H9 (cell line): ENCODE data around the gene PRRT2. TPM values are rescaled to one million over a fixed set of nuclear protein-coding genes. Genes with fewer than 3 reads are reported as not detected.

Experiments
- DNase-seq: peaks from one replicate; pipeline ENCODE4 v3.0.0-alpha.2; 2017
- H2AFZ ChIP-seq: one replicate; pipeline ENCODE4 v1.6.1; 2013; ENCODE audit warnings: mild to moderate bottlenecking, low read length, control low read depth, moderate library complexity
- H2AK5ac ChIP-seq: 2 replicates; pipeline ENCODE4 v1.6.1; 2013; ENCODE audit warnings: low read length, control low read depth, mixed read lengths; ENCODE audit not compliant: insufficient read length
- H2BK120ac ChIP-seq: one replicate; pipeline ENCODE4 v1.6.1; 2013; ENCODE audit warnings: low read depth, mild to moderate bottlenecking, low read length, control low read depth, inconsistent platforms; ENCODE audit not compliant: poor library complexity, severe bottlenecking
- H2BK12ac ChIP-seq: 2 replicates; pipeline ENCODE4 v1.6.1; 2013; ENCODE audit warnings: low read length, control low read depth, mixed read lengths, low read depth; ENCODE audit not compliant: insufficient read length
- H2BK15ac ChIP-seq: 2 replicates; pipeline ENCODE4 v1.6.1; 2013; ENCODE audit warnings: low read depth, low read length, control low read depth
- H2BK20ac ChIP-seq: one replicate; pipeline ENCODE4 v1.6.1; 2013; ENCODE audit warnings: low read depth, mild to moderate bottlenecking, low read length, control low read depth, inconsistent platforms; ENCODE audit not compliant: poor library complexity, severe bottlenecking
- H2BK5ac ChIP-seq: 2 replicates; pipeline ENCODE4 v1.6.1; 2013; ENCODE audit warnings: low read length, control low read depth, mixed read lengths; ENCODE audit not compliant: insufficient read length
- H3K14ac ChIP-seq: 2 replicates; pipeline ENCODE4 v1.6.1; 2013; ENCODE audit warnings: low read length, control low read depth; ENCODE audit not compliant: insufficient read depth
- H3K18ac ChIP-seq: 2 replicates; pipeline ENCODE4 v1.6.1; 2013; ENCODE audit warnings: low read depth, mild to moderate bottlenecking, mixed read lengths, low read length, control low read depth; ENCODE audit not compliant: insufficient read length
- H3K23ac ChIP-seq: 2 replicates; pipeline ENCODE4 v1.6.1; 2013; ENCODE audit warnings: low read length, control low read depth, mixed read lengths, low read depth; ENCODE audit not compliant: insufficient read length
- H3K23me2 ChIP-seq: 2 replicates; pipeline ENCODE4 v1.6.1; 2013; ENCODE audit warnings: low read depth, mild to moderate bottlenecking, mixed read lengths, low read length, control low read depth; ENCODE audit not compliant: insufficient read length, poor library complexity, severe bottlenecking
- H3K27ac ChIP-seq: 2 replicates; pipeline ENCODE4 v1.5.1; 2013; ENCODE audit warnings: low read length, control low read depth, mixed read lengths, low read depth; ENCODE audit not compliant: insufficient read length
- H3K27me3 ChIP-seq: 2 replicates; pipeline ENCODE4 v1.6.1; 2013; ENCODE audit warnings: low read length, control low read depth, inconsistent platforms; ENCODE audit not compliant: insufficient read depth
- H3K4ac ChIP-seq: 2 replicates; pipeline ENCODE4 v1.6.1; 2013; ENCODE audit warnings: low read depth, mild to moderate bottlenecking, control low read depth, inconsistent platforms, low read length, moderate library complexity
- H3K4me1 ChIP-seq: 2 replicates; pipeline ENCODE4 v1.6.1; 2013; ENCODE audit warnings: low read length, control low read depth, inconsistent platforms; ENCODE audit not compliant: insufficient read depth
- H3K4me2 ChIP-seq: 2 replicates; pipeline ENCODE4 v1.6.1; 2013; ENCODE audit warnings: low read length, control low read depth, mixed read lengths; ENCODE audit not compliant: insufficient read length, insufficient read depth
- H3K56ac ChIP-seq: 2 replicates; pipeline ENCODE4 v1.6.1; 2013; ENCODE audit warnings: low read depth, mild to moderate bottlenecking, mixed read lengths, low read length, control low read depth; ENCODE audit not compliant: insufficient read length
- H3K79me1 ChIP-seq: 2 replicates; pipeline ENCODE4 v1.6.1; 2013; ENCODE audit warnings: low read depth, mild to moderate bottlenecking, moderate library complexity, low read length, control low read depth, inconsistent platforms; ENCODE audit not compliant: insufficient read depth, poor library complexity, severe bottlenecking
- H3K79me2 ChIP-seq: 2 replicates; pipeline ENCODE4 v1.6.1; 2013; ENCODE audit warnings: low read length, control low read depth, inconsistent platforms; ENCODE audit not compliant: insufficient read depth
- H3K9ac ChIP-seq: 2 replicates; pipeline ENCODE4 v1.6.1; 2013; ENCODE audit warnings: low read length, control low read depth, mixed read lengths; ENCODE audit not compliant: insufficient read length; ENCODE audit errors: extremely low read depth
- H3K9me3 ChIP-seq: one replicate; pipeline ENCODE4 v1.6.1; 2013; ENCODE audit warnings: low read depth, low read length, inconsistent platforms; ENCODE audit not compliant: control insufficient read depth
- H3T11ph ChIP-seq: one replicate; pipeline ENCODE4 v1.6.1; 2013; ENCODE audit warnings: mild to moderate bottlenecking, low read length, control low read depth, inconsistent platforms
- H4K20me1 ChIP-seq: one replicate; pipeline ENCODE4 v1.6.1; 2013; ENCODE audit not compliant: control insufficient read depth, insufficient read length, insufficient read depth
- H4K5ac ChIP-seq: 2 replicates; pipeline ENCODE4 v1.6.1; 2013; ENCODE audit warnings: low read depth, mild to moderate bottlenecking, mixed read lengths, low read length, control low read depth; ENCODE audit not compliant: insufficient read length
- H4K8ac ChIP-seq: replicated peaks from 2 replicates; pipeline ENCODE4 v1.6.1; 2013; ENCODE audit warnings: low read length, control low read depth, mixed read lengths, low read depth; ENCODE audit not compliant: insufficient read length
- H4K91ac ChIP-seq: 2 replicates; pipeline ENCODE4 v1.6.1; 2013; ENCODE audit warnings: low read depth, mild to moderate bottlenecking, moderate library complexity, mixed read lengths, low read length, control low read depth; ENCODE audit not compliant: insufficient read length
- H3K27ac Mint-ChIP-seq, 3 experiments: 2 replicates in 2 of 3; 3 replicates in 1 of 3; pipeline ENCODE4 v1.8.0; 2020 to 2021; ENCODE audit warnings: mixed read lengths in 3 of 3, mild to moderate bottlenecking in 1 of 3, moderate library complexity in 1 of 3
- H3K27me3 Mint-ChIP-seq: 2 replicates; pipeline ENCODE4 v1.8.0; 2021; ENCODE audit warnings: low read depth, mild to moderate bottlenecking, moderate library complexity, mixed read lengths
- H3K36me3 Mint-ChIP-seq, 3 experiments: 2 replicates in 2 of 3; 3 replicates in 1 of 3; pipeline ENCODE4 v1.8.0; 2020 to 2021; ENCODE audit warnings: low read depth in 3 of 3, mixed read lengths in 3 of 3; ENCODE audit not compliant: insufficient read depth in 1 of 3
- H3K4me1 Mint-ChIP-seq, 2 experiments: 2 replicates each; pipeline ENCODE4 v1.8.0; 2020; ENCODE audit warnings: mixed read lengths in 2 of 2
- H3K4me3 Mint-ChIP-seq, 2 experiments: 2 replicates in 1 of 2; 3 replicates in 1 of 2; pipeline ENCODE4 v1.8.0; 2020 to 2021; ENCODE audit warnings: mild to moderate bottlenecking in 2 of 2, mixed read lengths in 2 of 2, moderate library complexity in 1 of 2
- H3K9me3 Mint-ChIP-seq, 2 experiments: 2 replicates in 1 of 2; 3 replicates in 1 of 2; pipeline ENCODE4 v1.8.0; 2020; ENCODE audit warnings: mild to moderate bottlenecking in 2 of 2, mixed read lengths in 2 of 2, moderate library complexity in 1 of 2
- CTCF ChIP-seq: fragments of 200-600 bp; sonication (generic); conservative IDR thresholded peaks from 3 replicates; pipeline ENCODE4 v1.8.0; 2021; ENCODE audit warnings: antibody characterized with exemption, mild to moderate bottlenecking
- WGBS: extraction: QIAGEN DNeasy Blood & Tissue Kit; methylation state at CpG from one replicate; pipeline ENCODE4 v1.1.7; 2013; ENCODE audit warnings: missing lambda C conversion rate, low lambda C conversion rate, mixed read lengths; ENCODE audit not compliant: insufficient read length; ENCODE audit errors: extremely low coverage; 5-methylcytosine and 5-hydroxymethylcytosine counted together
- total RNA-seq: library from RNA; stranded (reverse); gene quantifications from 2 replicates; pipeline ENCODE4 v1.2.1, GENCODE V29; 2021

Gene PRRT2
- total RNA-seq, 1 experiment from 2014 or later = 14.6 TPM

- no peak overlapping the region for H3K27ac Mint-ChIP-seq
- no peak overlapping the region for H3K4ac ChIP-seq
- H3K4me1 ChIP-seq = no peaks in the 10 kb centered on the region; the same call in 1 of the 2 replicates
- no peak overlapping the region for H2AFZ ChIP-seq
- H4K8ac ChIP-seq = no peak overlapping the region
- no peak overlapping the region for H4K91ac ChIP-seq
- H3K27ac ChIP-seq = no peak overlapping the region
- H2BK5ac ChIP-seq = no peak overlapping the region
- DNase-seq = no peak
- H3K14ac ChIP-seq = no peak overlapping the region
- no peaks in the 10 kb centered on the region for H3K27me3 ChIP-seq
- H4K5ac ChIP-seq = no peak overlapping the region
- no peak for TF ChIP-seq CTCF
- H2BK12ac ChIP-seq = no peak overlapping the region
- H2BK20ac ChIP-seq = no peak overlapping the region
- no peak overlapping the region for H3K4me3 Mint-ChIP-seq
- H3T11ph ChIP-seq = no peak overlapping the region
- H3K79me2 ChIP-seq = no peaks in the 10 kb centered on the region
- H3K4me2 ChIP-seq = no peak overlapping the region
- no peak overlapping the region for H3K9ac ChIP-seq
- H2BK120ac ChIP-seq = no peak overlapping the region
- H3K23ac ChIP-seq = no peak overlapping the region
- H2BK15ac ChIP-seq = no peak overlapping the region
- no peaks in the 10 kb centered on the region; the same call in 1 of the 2 replicates for H3K27me3 Mint-ChIP-seq
- H3K36me3 Mint-ChIP-seq = peaks cover 17 to 33% (median 31%) of the 10 kb centered on the region in 3 experiments; a peak in 6 of 7 replicates
- peaks cover 9% of the 10 kb centered on the region for H3K23me2 ChIP-seq
- H3K56ac ChIP-seq = no peak overlapping the region
- peaks cover 8% of the 10 kb centered on the region for H3K79me1 ChIP-seq
- H4K20me1 ChIP-seq = no peaks in the 10 kb centered on the region
- WGBS = no CpG with 5 or more reads among the region's 9 CpGs
- no peaks in the 10 kb centered on the region for H3K9me3 Mint-ChIP-seq
- peaks cover 9 to 14% of the 10 kb centered on the region in 2 experiments for H3K4me1 Mint-ChIP-seq
- H2AK5ac ChIP-seq = no peak overlapping the region
- no peaks in the 10 kb centered on the region for H3K9me3 ChIP-seq
- no peak overlapping the region for H3K18ac ChIP-seq
Observed at GRCh38 chr16:29860218-29860617, 48.2 kb downstream of the PRRT2 start.
